K562 (cell line): ENCODE data around the gene OR2B3. TPM values are rescaled to one million over a fixed set of nuclear protein-coding genes. Genes with fewer than 3 reads are reported as not detected.

Source experiments
- ATAC-seq: fragments of 200-7000 bp; cut with Tn5 transposase; 3 replicates; pipeline ENCODE4 v1.9.1; 2020; ENCODE audit warnings: moderate library complexity
- BruUV-seq: library from RNA; stranded (reverse); fragments of 400-500 nt; replicated peaks from 2 replicates; lab custom pipeline; 2021; lab: Mats Ljungman, UMichigan
- CTCF ChIA-PET: fragments of 300-600 bp; formaldehyde crosslinking; extraction: SDS; loops from one replicate; lab custom pipeline; 2021; ENCODE audit warnings: low intra/inter-chr PET ratio; lab: Yijun Ruan, JAX
- POLR2A ChIA-PET: fragments of 300-600, 350-650 bp; sonication (Branson Sonifier 250); formaldehyde crosslinking; extraction: SDS; loops from one replicate; lab custom pipeline; 2021; ENCODE audit warnings: antibody characterized with exemption, inconsistent platforms; lab: Yijun Ruan, JAX
- DNase-seq, 4 experiments: peaks; one replicate each; pipeline versions ENCODE4 v3.0.0 to v3.0.0-alpha.2; 2011 to 2018; ENCODE audit warnings: low spot score in 3 of 4, mixed read lengths in 3 of 4; ENCODE audit errors: extremely low read depth in 1 of 4
- FAIRE-seq: peaks from 2 replicates; lab custom pipeline; 2011; peaks lifted over from hg19 to GRCh38; lab: Jason Lieb, UNC
- H2AFZ ChIP-seq: 2 replicates; pipeline ENCODE4 v1.6.0; 2011; ENCODE audit warnings: low read depth, low read length, control low read depth, inconsistent platforms
- H3K27ac ChIP-seq: fragments of 200-600 bp; 3 replicates; pipeline ENCODE4 v1.8.0; 2011; ENCODE audit warnings: low read depth, mild to moderate bottlenecking, control low read depth, inconsistent platforms, low read length, moderate library complexity, mixed read lengths; ENCODE audit errors: extremely low read depth
- H3K27me3 ChIP-seq, 2 experiments: fragments of 300-600 bp in 1 of 2; 2 replicates in 1 of 2; 3 replicates in 1 of 2; pipeline versions ENCODE4 v1.6.0 to v1.8.0; 2011; ENCODE audit warnings: inconsistent platforms in 2 of 2, low read length in 2 of 2, mild to moderate bottlenecking in 1 of 2, mixed read lengths in 1 of 2, moderate library complexity in 1 of 2; ENCODE audit not compliant: control insufficient read depth in 2 of 2, insufficient read depth in 2 of 2
- H3K36me3 ChIP-seq: fragments of 300-600 bp; 3 replicates; pipeline ENCODE4 v1.8.0; 2011; ENCODE audit warnings: mild to moderate bottlenecking, low read length, inconsistent platforms; ENCODE audit not compliant: control insufficient read depth, insufficient read depth
- H3K4me1 ChIP-seq, 2 experiments: fragments of 200-600 bp in 1 of 2; replicated peaks in 1 of 2; 2 replicates in 1 of 2; 3 replicates in 1 of 2; pipeline versions ENCODE4 v1.5.1 to v1.8.0; 2011; ENCODE audit warnings: inconsistent platforms in 2 of 2, low read length in 2 of 2, mild to moderate bottlenecking in 1 of 2, mixed read lengths in 1 of 2, moderate library complexity in 1 of 2; ENCODE audit not compliant: control insufficient read depth in 2 of 2, insufficient read depth in 2 of 2
- H3K4me2 ChIP-seq: 2 replicates; pipeline ENCODE4 v1.6.1; 2011; ENCODE audit warnings: low read length, control low read depth, inconsistent platforms, mixed read lengths; ENCODE audit not compliant: insufficient read depth
- H3K4me3 ChIP-seq: fragments of 200-600 bp; sonication (generic), shearing (Covaris generic); 2 replicates; pipeline ENCODE4 v1.5.1; 2016; ENCODE audit warnings: control low read depth, inconsistent platforms
- H3K79me2 ChIP-seq: fragments of 200-600 bp; 3 replicates; pipeline ENCODE4 v1.8.0; 2011; ENCODE audit warnings: low read length, inconsistent platforms; ENCODE audit not compliant: control insufficient read depth, insufficient read depth
- H3K9ac ChIP-seq, 2 experiments: 2 replicates each; pipeline versions ENCODE4 v1.6.0 to v1.6.1; 2011; ENCODE audit warnings: low read depth in 2 of 2, low read length in 2 of 2, control low read depth in 1 of 2, inconsistent platforms in 1 of 2, mild to moderate bottlenecking in 1 of 2, mixed read lengths in 1 of 2; ENCODE audit not compliant: insufficient read depth in 1 of 2
- H3K9me1 ChIP-seq: one replicate; pipeline ENCODE4 v1.6.0; 2011; ENCODE audit warnings: inconsistent platforms, mild to moderate bottlenecking, low read length, moderate library complexity; ENCODE audit not compliant: control insufficient read depth, insufficient read depth
- H3K9me3 ChIP-seq: replicated peaks from 2 replicates; pipeline ENCODE4 v1.5.1; 2011; ENCODE audit warnings: low read depth, low read length, inconsistent platforms; ENCODE audit not compliant: control insufficient read depth, insufficient read depth
- H4K20me1 ChIP-seq: replicated peaks from 2 replicates; pipeline ENCODE4 v1.6.1; 2011; ENCODE audit warnings: low read length, inconsistent platforms, mixed read lengths; ENCODE audit not compliant: control insufficient read depth, insufficient read depth
- ARHGAP35 ChIP-seq: fragments of 450-650 bp; IDR thresholded peaks from 2 replicates; pipeline ENCODE4 v1.6.1; 2018; ENCODE audit not compliant: partially characterized antibody
- ELF1 ChIP-seq: fragments of 200-800 bp; sonication (Bioruptor generic); IDR thresholded peaks from 2 replicates; pipeline ENCODE4 v1.6.1; 2016; ENCODE audit warnings: missing genetic modification characterization, missing compliant biosample characterization
- GTF2E2 ChIP-seq: fragments of 200-800 bp; sonication (Bioruptor generic); IDR thresholded peaks from 2 replicates; pipeline ENCODE4 v1.6.1; 2016; ENCODE audit warnings: missing genetic modification characterization, missing compliant biosample characterization
- GTF3C2 ChIP-seq: IDR thresholded peaks from 3 replicates; pipeline ENCODE4 v1.6.1; 2011; ENCODE audit warnings: borderline replicate concordance, mild to moderate bottlenecking, moderate library complexity; ENCODE audit not compliant: insufficient read length; ENCODE audit errors: extremely low read depth
- NR2C1 ChIP-seq, 2 experiments: fragments of 450-650 bp; IDR thresholded peaks; 2 replicates each; pipeline ENCODE4 v1.6.1; 2017; ENCODE audit warnings: mild to moderate bottlenecking in 2 of 2, antibody characterized with exemption in 1 of 2, inconsistent platforms in 1 of 2, missing compliant biosample characterization in 1 of 2, missing genetic modification characterization in 1 of 2
- PCBP1 ChIP-seq: fragments of 200-400 bp; formaldehyde crosslinking; IDR thresholded peaks from 2 replicates; pipeline ENCODE4 v1.6.1; 2018; ENCODE audit warnings: mild to moderate bottlenecking, low read depth, low read length; ENCODE audit not compliant: poor library complexity, severe bottlenecking
- POU5F1 ChIP-seq: fragments of 150-350 bp; IDR thresholded peaks from 2 replicates; pipeline ENCODE4 v1.6.1; 2014; ENCODE audit warnings: borderline replicate concordance, low read length, low read depth, mild to moderate bottlenecking; ENCODE audit not compliant: partially characterized antibody
- SRSF1 ChIP-seq: fragments of 200-400 bp; formaldehyde crosslinking; IDR thresholded peaks from 2 replicates; pipeline ENCODE4 v1.6.1; 2017; ENCODE audit warnings: mild to moderate bottlenecking, low read depth, low read length, moderate library complexity
- TCF7 ChIP-seq: sonication (generic); IDR thresholded peaks from 2 replicates; pipeline ENCODE4 v1.6.1; 2016; ENCODE audit warnings: antibody characterized with exemption, borderline replicate concordance
- ZBTB11 ChIP-seq, 3 experiments: fragments of 200-800 bp in 1 of 3; fragments of 250-450 bp in 1 of 3; fragments of 450-650 bp in 1 of 3; sonication (Bioruptor Pico) in 1 of 3; sonication (Bioruptor generic) in 1 of 3; formaldehyde crosslinking in 1 of 3; IDR thresholded peaks; 2 replicates each; pipeline versions ENCODE4 v1.6.1 to v1.8.0; 2016 to 2022; ENCODE audit warnings: mild to moderate bottlenecking in 2 of 3, missing genetic modification characterization in 2 of 3, missing compliant biosample characterization in 1 of 3, moderate library complexity in 1 of 3
- ZNF655 ChIP-seq: fragments of 250-450 bp; sonication (Bioruptor Pico); IDR thresholded peaks from 2 replicates; pipeline ENCODE4 v1.5.0; 2021
- WGBS: fragments of 100-300 bp; shearing (Covaris generic); methylation state at CpG from one replicate; pipeline ENCODE4 v1.1.6; 2016; ENCODE audit warnings: low coverage, mixed read lengths; ENCODE audit not compliant: insufficient coverage; ENCODE audit errors: missing lambda C conversion rate; 5-methylcytosine and 5-hydroxymethylcytosine counted together
- in situ Hi-C: fragments of 300-500 bp; cut with MboI; formaldehyde crosslinking; loops from 4 replicates; pipeline ENCODE4 v1.15.0; 2018; ENCODE audit warnings: inconsistent platforms, mixed read lengths
- intact Hi-C: fragments of 100-400 bp; cut with micrococcal nuclease; formaldehyde crosslinking; loops from 2 replicates; pipeline ENCODE4 v1.14.2; 2022
- polyA plus RNA-seq, 8 experiments: library from polyadenylated mRNA; depleted of rRNA in 4 of 8; stranded (reverse) in 5 of 8; unstranded in 3 of 8; fragments of >200 nt; fragmentation: Nextera tagmentation in 2 of 8; fragmentation: Illumina TruSeq in 1 of 8; extraction: Ambion mirVana in 2 of 8; extraction: Trizol in 1 of 8; gene quantifications; 2 replicates each; pipeline versions ENCODE4 v1.2.1 to v1.2.3, GENCODE V29; 2011 to 2014; ENCODE audit warnings: inconsistent platforms in 1 of 8, missing spikeins in 1 of 8
- total RNA-seq, 7 experiments: library from RNA; depleted of rRNA in 6 of 7; stranded (reverse); fragments of >200 nt in 6 of 7; fragmentation: Illumina TruSeq in 2 of 7; extraction: Trizol in 2 of 7; gene quantifications; 2 replicates each; pipeline versions ENCODE4 v1.2.1 to v1.2.3, GENCODE V29; 2011 to 2021; ENCODE audit warnings: low replicate concordance in 1 of 7

The OR2B3 gene
- total and polyA plus RNA-seq, 9 of the 15 experiments (the other 6 are each of a cell fraction or from before 2014, with no cell fraction given): not detected

- TF ChIP-seq GTF3C2: no peak
These were observed 5.8 kb upstream of the OR2B3 start (continued) for GRCh38 chr6:29092957-29093356.

- no peak overlapping the region for H2AFZ ChIP-seq
- no peaks in the 10 kb centered on the region for H3K9me3 ChIP-seq
- no peak overlapping the region for H3K27ac ChIP-seq
- peak; percentile 35 for ATAC-seq
- no peaks in the 10 kb centered on the region for H3K79me2 ChIP-seq
- no peak overlapping the region for H3K4me2 ChIP-seq
- H4K20me1 ChIP-seq: no peaks in the 10 kb centered on the region
- H3K9ac ChIP-seq: no peak overlapping the region
- H3K9me1 ChIP-seq: no peaks in the 10 kb centered on the region
- POLR2A ChIA-PET: no interaction called here
- peaks cover 9 to 13% of the 10 kb centered on the region in 2 experiments for H3K27me3 ChIP-seq
- no peaks in the 10 kb centered on the region for H3K4me1 ChIP-seq
- intact Hi-C loops (no loop called here), in situ Hi-C loops (no loop called here)
- under 1% methylated on average over 15 of the region's 15 CpGs for WGBS
- DNase-seq: no peak
- FAIRE-seq: no peak
- no peaks in the 10 kb centered on the region for H3K36me3 ChIP-seq
- H3K4me3 ChIP-seq: no peak overlapping the region
- CTCF ChIA-PET: no interaction called here
- BruUV-seq: no TSS peak
- no peak for TF ChIP-seq SRSF1
- no peak for TF ChIP-seq ZBTB11 (CRISPR knock-in tag; IDR thresholded peaks at IDR 0.05)
- TF ChIP-seq PCBP1: no peak
- TF ChIP-seq ARHGAP35: no peak
- TF ChIP-seq TCF7: no peak
- no peak for TF ChIP-seq GTF2E2
- TF ChIP-seq ELF1 (tag): no peak
- no peak for TF ChIP-seq POU5F1
- TF ChIP-seq ZNF655 (CRISPR knock-in tag): no peak
- TF ChIP-seq NR2C1 (IDR thresholded peaks at IDR 0.05): no peak
- TF ChIP-seq NR2C1 (tag; IDR thresholded peaks at IDR 0.05): no peak
These were observed 4.7 kb downstream of the OR2B3 start for GRCh38 chr6:29082457-29082856.
